ENCODE measurements around the gene PI4KA. TPM values are rescaled to one million over a fixed set of nuclear protein-coding genes. Genes with fewer than 3 reads are reported as not detected.

Gene PI4KA
- total RNA-seq, 1 donor from 2014 or later = 40.5 TPM

DNA sequence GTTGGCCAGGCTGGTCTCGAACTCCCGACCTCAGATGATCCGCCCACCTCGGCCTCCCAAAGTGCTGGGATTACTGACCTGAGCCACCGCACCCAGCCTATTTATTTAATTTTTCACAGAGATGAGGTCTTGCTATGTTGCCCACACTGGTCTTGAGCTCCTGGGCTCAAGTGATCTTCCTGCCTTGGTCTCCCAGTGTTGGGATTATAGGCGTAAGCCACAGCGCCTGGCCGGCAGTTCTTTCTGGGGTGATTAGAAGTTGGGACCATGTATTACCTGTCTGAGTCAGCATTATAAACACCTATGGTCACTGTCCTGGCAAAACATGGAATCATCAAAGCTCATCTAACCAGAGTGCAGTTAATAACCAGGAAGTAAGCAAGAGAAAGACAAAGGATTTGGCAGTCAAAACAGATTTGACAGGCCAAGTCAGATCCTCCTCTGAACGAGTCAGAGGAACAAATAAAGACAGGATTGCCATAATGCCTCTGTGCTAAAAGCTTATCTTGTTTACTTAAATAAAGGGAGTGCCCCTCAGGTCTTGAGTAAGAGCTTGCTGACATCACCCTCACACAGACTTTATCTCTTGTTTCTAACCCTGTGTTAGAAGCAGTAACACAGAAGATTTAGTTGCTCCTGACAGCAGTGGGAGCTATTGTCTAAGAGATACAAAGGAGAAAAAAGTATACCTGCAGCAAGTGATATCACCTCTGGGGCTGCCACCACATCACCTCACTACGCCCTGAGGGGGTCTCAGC is 81.0 kb downstream of the PI4KA start:
- Histone ChIP-seq H3K9me3 (replicated peaks) (no peaks in the 10 kb centered on the region), H3K27me3 (ENCODE audit: low read depth) (no peaks in the 10 kb centered on the region), H3K4me3 (no peak overlapping the region), H3K36me3 (peaks cover 42% of the 10 kb centered on the region), H3K27ac (replicated peaks) (no peak overlapping the region), H3K4me1 (peaks cover 32% of the 10 kb centered on the region)
- no peak for DNase-seq
- intact Hi-C loops (cut with micrococcal nuclease) = no loop called here
- TF ChIP-seq, protein P1, sequence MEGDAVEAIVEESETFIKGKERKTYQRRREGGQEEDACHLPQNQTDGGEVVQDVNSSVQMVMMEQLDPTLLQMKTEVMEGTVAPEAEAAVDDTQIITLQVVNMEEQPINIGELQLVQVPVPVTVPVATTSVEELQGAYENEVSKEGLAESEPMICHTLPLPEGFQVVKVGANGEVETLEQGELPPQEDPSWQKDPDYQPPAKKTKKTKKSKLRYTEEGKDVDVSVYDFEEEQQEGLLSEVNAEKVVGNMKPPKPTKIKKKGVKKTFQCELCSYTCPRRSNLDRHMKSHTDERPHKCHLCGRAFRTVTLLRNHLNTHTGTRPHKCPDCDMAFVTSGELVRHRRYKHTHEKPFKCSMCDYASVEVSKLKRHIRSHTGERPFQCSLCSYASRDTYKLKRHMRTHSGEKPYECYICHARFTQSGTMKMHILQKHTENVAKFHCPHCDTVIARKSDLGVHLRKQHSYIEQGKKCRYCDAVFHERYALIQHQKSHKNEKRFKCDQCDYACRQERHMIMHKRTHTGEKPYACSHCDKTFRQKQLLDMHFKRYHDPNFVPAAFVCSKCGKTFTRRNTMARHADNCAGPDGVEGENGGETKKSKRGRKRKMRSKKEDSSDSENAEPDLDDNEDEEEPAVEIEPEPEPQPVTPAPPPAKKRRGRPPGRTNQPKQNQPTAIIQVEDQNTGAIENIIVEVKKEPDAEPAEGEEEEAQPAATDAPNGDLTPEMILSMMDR (IDR thresholded peaks at IDR 0.05; ENCODE audit: borderline replicate concordance) = no peak

DNA sequence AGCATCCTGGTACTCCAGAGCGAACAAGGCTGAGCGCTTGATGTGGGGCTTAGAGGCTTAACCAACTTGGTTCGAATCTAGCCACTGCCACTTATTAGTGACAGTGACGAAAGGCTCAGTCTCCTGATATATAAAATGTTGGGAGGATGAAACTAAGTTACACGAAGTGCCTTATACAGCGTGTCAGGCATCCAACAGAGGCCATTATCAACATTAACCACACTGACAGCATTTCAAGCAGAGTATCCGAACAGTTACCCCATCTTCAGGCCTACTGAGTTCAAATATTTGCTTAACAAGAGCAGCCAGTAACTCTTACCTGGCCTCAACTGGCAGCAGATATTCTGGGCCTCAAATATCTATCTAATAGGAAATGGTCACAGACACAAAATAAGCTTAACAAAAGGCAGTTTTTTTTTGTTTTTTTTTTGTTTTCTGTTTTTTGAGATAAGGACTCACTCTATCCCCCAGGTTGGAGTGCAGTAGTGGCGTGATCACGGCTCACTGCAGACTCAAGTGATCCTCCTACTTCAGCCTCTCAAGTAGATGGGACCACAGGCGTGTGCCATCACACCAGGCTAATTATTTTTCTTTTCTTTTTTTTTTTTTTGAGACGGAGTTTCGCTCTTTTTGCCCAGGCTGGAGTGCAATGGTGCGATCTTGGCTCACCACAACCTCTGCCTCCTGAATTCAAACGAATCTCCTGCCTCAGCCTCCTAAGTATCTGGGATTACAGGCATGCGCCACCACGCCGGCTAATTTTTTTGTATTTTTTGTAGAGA is 81.8 kb downstream of the PI4KA start:
- TF ChIP-seq, protein P1 (IDR thresholded peaks at IDR 0.05; ENCODE audit: borderline replicate concordance) = no peak
- H3K27me3 ChIP-seq (ENCODE audit: low read depth) = no peaks in the 10 kb centered on the region
- intact Hi-C loops (cut with micrococcal nuclease) = no loop called here
- no peak overlapping the region for H3K27ac ChIP-seq (replicated peaks)
- H3K4me1 ChIP-seq = peaks cover 32% of the 10 kb centered on the region
- no peak for DNase-seq
- H3K36me3 ChIP-seq = peaks cover 44% of the 10 kb centered on the region
- no peaks in the 10 kb centered on the region for H3K9me3 ChIP-seq (replicated peaks)
- no peak overlapping the region for H3K4me3 ChIP-seq

DNA sequence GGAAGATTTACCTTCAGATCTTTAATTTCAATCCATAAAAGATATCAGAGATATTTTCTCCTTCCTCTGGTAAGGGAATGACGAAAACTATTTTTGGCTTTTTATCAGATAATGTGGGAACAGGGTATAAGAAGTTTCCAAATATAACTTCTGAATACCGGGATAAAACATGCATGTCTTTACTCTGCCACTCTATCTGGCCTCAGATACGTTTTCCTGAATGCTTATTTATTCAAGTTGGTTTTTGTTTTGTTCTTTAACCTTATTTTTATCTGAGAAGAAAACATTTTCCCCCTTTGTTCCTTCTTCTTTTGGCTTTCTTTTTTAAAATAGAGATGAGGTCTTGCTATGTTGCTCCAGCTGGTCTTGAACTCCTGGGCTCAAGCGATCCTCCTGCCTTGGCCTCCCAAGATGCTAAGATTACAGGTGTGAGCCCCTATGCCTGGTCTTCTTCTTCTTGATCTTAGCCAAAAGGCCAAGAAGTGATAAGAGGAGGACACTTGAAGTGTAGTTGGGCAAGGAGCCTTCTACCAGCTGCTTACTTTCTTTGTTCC is 83.2 kb downstream of the PI4KA start:
- Histone ChIP-seq H3K36me3 (peaks cover 46% of the 10 kb centered on the region), H3K27ac (replicated peaks) (no peak overlapping the region), H3K9me3 (replicated peaks) (no peaks in the 10 kb centered on the region), H3K4me3 (no peak overlapping the region), H3K27me3 (ENCODE audit: low read depth) (no peaks in the 10 kb centered on the region), H3K4me1 (peaks cover 32% of the 10 kb centered on the region)
- DNase-seq = no peak
- TF ChIP-seq, protein P1 (IDR thresholded peaks at IDR 0.05; ENCODE audit: borderline replicate concordance) = no peak
- intact Hi-C loops (cut with micrococcal nuclease) = no loop called here

DNA sequence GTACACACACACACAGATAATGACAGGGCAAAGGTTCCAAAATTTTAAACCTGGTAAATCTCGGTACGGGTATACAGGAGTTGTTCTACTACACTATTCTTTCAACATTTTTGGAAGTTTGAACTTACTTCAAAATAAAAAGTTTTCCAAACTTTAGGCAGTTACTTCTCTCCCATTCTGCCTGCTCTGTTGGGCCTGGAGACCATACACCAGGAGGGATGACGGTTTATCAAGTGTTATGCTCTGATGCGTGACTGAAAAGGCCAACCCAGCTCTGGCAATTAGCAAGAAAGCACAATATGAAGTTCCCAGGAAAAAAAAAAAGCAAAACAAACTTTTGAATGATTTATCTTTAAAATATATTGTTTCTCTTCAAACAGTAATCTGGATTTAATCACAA is 83.7 kb downstream of the PI4KA start:
- DNase-seq = no peak
- TF ChIP-seq, protein P1 (IDR thresholded peaks at IDR 0.05; ENCODE audit: borderline replicate concordance) = no peak
- peaks cover 32% of the 10 kb centered on the region for H3K4me1 ChIP-seq
- no peak overlapping the region for H3K4me3 ChIP-seq
- peaks cover 45% of the 10 kb centered on the region for H3K36me3 ChIP-seq
- intact Hi-C loops (cut with micrococcal nuclease) = no loop called here
- no peaks in the 10 kb centered on the region for H3K27me3 ChIP-seq (ENCODE audit: low read depth)
- H3K27ac ChIP-seq (replicated peaks) = no peak overlapping the region
- H3K9me3 ChIP-seq (replicated peaks) = no peaks in the 10 kb centered on the region

DNA sequence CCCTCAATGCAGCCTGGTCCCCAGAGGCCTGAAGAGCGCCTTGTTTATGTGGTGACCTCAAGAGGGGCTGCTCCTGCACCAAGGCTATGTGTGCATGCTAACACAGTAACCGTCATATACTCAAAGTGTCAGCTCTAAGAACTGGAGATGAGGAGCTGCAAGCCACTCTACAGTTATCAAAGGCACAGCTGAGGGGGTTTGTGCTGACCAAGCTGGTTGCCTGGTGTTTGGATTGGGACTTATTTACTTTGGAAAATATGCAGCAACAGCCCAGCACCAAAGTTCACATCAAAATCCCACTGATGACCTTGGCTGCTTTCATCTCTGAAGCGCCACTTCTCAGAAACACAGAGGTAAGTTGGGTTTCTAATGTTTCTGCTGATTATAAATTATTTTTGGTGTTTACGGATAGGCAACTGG is 84.8 kb downstream of the PI4KA start, which contains the start of gene SERPIND1:
Gene SERPIND1 (plus strand): TSS at position 321 of the 420 bp plus-strand sequence. CDS start 5,200 bp downstream, outside the sequence.
- no peak for DNase-seq
- intact Hi-C loops (cut with micrococcal nuclease) = no loop called here
- TF ChIP-seq, protein P1 (IDR thresholded peaks at IDR 0.05; ENCODE audit: borderline replicate concordance) = no peak
- no peaks in the 10 kb centered on the region for H3K27me3 ChIP-seq (ENCODE audit: low read depth)
- H3K4me1 ChIP-seq = peaks cover 32% of the 10 kb centered on the region
- H3K4me3 ChIP-seq = no peak within 1 kb of the TSS
- no peaks in the 10 kb centered on the region for H3K9me3 ChIP-seq (replicated peaks)
- peaks cover 39% of the 10 kb centered on the region for H3K36me3 ChIP-seq
- H3K27ac ChIP-seq (replicated peaks) = no peak within 1 kb of the TSS

Measured in left ventricle myocardium inferior (tissue), 1 donor.